ENCODE data around the gene PTPRH.

The PTPRH gene, protein sequence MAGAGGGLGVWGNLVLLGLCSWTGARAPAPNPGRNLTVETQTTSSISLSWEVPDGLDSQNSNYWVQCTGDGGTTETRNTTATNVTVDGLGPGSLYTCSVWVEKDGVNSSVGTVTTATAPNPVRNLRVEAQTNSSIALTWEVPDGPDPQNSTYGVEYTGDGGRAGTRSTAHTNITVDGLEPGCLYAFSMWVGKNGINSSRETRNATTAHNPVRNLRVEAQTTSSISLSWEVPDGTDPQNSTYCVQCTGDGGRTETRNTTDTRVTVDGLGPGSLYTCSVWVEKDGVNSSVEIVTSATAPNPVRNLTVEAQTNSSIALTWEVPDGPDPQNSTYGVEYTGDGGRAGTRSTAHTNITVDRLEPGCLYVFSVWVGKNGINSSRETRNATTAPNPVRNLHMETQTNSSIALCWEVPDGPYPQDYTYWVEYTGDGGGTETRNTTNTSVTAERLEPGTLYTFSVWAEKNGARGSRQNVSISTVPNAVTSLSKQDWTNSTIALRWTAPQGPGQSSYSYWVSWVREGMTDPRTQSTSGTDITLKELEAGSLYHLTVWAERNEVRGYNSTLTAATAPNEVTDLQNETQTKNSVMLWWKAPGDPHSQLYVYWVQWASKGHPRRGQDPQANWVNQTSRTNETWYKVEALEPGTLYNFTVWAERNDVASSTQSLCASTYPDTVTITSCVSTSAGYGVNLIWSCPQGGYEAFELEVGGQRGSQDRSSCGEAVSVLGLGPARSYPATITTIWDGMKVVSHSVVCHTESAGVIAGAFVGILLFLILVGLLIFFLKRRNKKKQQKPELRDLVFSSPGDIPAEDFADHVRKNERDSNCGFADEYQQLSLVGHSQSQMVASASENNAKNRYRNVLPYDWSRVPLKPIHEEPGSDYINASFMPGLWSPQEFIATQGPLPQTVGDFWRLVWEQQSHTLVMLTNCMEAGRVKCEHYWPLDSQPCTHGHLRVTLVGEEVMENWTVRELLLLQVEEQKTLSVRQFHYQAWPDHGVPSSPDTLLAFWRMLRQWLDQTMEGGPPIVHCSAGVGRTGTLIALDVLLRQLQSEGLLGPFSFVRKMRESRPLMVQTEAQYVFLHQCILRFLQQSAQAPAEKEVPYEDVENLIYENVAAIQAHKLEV

DNA sequence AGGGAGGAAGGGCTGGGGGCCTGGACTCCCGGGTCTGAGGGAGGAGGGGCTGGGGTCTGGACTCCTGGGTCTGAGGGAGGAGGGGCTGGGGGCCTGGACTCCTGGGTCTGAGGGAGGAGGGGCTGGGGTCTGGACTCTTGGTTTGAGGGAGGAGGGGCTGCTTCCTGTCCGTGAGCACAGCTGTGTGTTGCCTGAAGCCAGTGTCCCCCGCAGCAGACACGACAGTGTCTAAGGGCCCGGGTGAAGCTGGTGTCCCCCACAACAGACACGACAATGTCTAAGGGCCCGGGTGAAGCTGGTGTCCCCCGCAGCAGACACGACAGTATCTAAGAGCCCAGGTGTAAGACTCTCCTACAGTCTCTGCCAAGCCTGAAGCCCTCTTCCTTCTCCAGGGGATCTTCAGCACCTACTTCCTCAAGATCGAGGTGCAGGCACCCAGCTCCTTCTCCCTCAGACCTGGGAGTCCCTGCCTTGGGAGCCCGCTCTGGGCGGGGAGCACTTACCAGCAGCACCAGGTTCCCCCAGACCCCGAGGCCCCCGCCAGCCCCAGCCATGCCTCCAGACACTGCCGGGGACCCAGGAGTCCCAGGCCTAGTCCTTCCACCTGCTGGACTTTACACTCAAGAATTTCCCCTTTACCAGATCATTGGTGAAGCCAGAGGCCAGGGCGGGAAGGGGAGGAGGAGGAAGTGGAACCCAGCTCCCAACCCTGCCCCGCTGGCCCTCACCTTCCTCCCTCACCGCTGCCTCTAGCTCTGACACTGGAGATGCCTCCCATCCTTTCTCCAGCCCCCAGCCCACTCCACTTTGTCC is at the start of gene PTPRH:
Gene PTPRH (minus strand): TSS at position 622 of the 813 bp plus-strand sequence. CDS start 68 bp downstream, at position 554.
- DNase-seq (ENCODE audit: low read depth): no peak

- peak; percentile 21 for DNase-seq (ENCODE audit: low read depth)
These were observed 49.2 kb upstream of the PTPRH start for GRCh38 chr19:55258476-55258827.

GRCh38 chr19:55257461-55258420 is 48.4 kb upstream of the PTPRH start:
- no peak for DNase-seq (ENCODE audit: low read depth)

DNA sequence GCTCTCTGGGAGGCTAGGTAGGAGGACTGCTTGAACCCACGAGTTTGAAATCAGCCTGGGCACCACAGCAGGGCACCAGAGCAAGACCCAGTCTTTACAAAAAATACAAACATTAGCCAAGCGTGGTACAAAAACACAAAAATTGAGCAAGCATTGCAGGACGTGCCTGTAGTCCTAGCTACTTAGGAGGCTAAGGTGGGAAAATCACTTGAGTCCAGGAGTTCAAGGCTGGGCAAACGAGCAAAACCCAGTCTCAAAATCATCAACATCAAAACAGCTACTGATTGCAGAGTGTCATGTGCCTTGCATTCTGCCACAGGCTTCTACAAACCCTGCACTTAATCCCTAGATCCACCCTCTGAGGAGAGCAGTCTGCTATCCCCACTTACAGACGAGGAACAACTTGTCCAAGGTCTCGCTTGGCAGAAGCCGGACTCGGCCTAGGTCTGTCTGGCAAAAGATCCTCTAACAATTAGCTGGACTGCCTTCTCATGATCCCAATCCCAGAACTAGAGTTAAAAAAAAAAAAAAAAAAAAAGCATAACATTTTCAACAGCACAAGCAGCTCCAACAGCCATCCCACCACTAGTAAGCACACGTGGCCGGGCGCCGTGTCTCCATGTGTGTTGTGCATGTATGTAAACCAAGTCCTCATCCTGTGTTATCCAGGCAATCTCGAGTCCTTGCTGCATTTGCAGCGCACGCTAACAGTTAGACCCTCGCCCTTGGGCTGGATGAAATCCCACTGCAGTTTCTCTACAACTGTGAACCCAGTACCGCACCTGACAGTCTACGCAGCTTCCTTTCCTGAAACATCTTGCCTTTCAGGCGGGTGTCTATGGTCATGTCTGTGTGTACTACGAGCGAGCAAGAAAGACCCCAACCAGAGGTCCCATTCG is 47.5 kb upstream of the PTPRH start:
- no peak for DNase-seq (ENCODE audit: low read depth)

- DNase-seq (ENCODE audit: low read depth): no peak
These were observed 46.5 kb upstream of the PTPRH start for GRCh38 chr19:55255618-55256423.

- no peak for DNase-seq (ENCODE audit: low read depth)
These were observed 45.3 kb upstream of the PTPRH start for GRCh38 chr19:55254625-55254977.

DNA sequence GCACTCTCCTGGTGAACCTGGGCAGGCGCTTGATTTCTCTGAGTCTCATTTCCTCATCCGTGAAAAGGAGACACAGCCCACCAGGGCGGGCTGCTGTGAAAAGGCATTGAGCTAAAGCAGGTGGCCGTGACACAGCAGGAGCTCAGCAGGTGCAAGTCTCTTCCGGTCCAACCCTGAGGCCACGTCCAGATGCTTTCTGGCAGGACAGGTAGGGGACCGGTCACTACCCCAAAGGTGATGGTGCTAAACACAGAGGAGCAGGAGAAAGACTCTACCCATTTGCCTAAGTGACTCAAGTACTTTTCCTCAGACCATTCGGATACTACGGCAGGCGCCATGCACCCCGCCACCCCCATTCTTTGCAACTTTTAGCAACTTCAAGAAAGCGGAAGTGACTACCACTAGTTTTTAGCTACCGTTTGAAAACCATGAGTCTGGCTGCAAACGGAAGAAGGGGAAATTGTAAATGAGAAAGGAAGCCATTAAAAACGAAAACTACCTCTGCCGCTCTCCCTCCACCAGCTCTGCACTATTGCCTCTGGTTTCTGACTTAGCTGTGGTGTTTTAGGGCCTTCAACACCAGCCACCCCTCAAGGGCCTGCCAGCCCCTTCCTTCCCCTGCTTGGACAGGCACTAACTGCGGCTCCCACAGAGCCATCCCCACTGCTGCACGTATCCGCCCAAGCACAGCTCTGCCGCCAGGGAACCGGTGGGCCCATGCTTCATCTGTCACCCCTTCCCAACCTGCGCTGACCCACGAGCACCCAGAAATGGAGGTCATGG is 44.7 kb upstream of the PTPRH start:
- DNase-seq (ENCODE audit: low read depth): peak; percentile 27

GRCh38 chr19:55252760-55253663 is 43.7 kb upstream of the PTPRH start:
- DNase-seq (ENCODE audit: low read depth): no peak

GRCh38 chr19:55251341-55252081 is 42.2 kb upstream of the PTPRH start:
- no peak for DNase-seq (ENCODE audit: low read depth)

DNA sequence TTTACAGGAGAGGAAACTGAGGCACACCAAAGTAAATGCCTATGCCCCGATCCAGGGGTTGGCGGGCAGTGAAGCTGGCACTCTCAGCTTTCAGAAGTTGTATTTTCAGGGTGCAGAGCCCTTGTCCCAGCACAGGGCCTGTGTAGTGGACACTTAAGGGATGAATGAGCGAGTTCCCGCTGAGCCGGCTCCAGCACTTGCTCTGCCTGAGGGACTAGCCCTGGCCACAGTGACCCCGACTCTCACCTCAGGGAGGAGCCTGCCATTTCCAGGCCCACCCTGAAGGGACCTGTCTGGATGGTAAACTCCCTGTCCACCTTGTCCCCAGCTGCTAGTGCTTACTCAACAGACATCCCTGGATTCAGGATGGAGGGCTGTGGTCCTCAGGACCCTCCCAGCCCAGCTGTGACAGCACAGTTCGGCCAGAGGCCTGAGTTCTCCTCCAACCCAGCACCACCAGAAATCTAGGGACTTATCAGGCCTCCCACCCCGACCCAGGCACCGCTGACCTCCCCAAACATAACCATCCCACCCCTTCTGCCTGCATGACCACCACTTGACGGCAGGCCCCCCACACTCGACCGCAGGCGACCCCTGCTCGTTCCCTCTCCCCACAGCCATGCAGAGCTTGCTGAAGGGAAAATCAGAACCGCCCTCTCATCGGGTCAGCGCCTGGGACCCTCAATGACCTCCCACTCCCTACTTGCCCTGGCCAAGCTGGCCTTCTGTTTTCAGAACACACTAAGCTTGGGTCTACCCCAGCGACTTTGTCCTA is 41.1 kb upstream of the PTPRH start:
- DNase-seq (ENCODE audit: low read depth): no peak

DNA sequence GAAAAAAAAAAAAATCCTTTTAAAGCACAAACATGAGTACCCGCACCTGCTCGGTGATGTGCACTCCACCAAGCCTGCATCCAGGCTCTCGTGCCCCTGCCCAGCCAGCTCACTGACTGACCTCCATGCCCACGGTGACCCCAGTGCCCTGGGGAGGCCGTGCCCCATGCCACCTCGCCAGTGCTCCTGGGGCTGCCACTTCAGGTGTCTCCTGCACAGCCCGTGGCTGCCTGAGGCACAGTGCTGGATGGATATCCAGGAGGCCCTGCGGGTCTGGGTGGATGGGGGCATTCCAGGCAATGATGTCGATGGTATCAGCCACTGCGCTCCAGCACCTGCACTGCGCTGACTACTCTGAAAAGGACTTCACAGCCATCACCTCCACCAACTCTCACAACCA is 40.5 kb upstream of the PTPRH start:
- DNase-seq (ENCODE audit: low read depth): no peak

GRCh38 chr19:55248704-55249103 is 39.4 kb upstream of the PTPRH start:
- no peak for DNase-seq (ENCODE audit: low read depth)

GRCh38 chr19:55248166-55248675 is 38.9 kb upstream of the PTPRH start:
- DNase-seq (ENCODE audit: low read depth): no peak

DNA sequence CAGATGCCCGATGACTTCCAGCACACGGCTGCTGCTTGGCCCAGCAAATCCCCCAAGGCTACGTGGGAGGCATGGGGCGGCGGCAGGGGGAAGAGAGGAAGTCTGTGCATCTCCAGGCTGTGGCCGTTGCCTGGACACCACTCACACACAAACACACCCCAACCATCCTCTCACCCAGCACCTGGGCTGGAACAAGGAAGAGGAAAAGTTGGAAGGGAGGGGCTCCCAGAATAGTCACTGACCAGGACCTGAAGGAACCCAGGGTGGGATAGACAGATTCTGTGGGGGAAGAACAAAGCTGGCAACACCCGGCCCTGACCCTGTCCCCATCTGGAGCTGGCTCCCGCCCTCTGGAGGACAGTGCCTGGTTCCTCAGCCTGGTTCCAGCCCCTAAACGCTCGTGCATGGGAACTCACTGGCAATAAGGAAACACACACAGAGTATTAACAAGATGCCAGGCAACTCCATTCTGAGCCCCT is 38.4 kb upstream of the PTPRH start:
- no peak for DNase-seq (ENCODE audit: low read depth)
